HG03097 (cell line): ENCODE results near the gene SBNO1.
A peak's percentile ranks its signal among the peaks of the same experiment; 100 is the strongest.
"Not testable (repeated sequence)": the region's sequence is repeated elsewhere in the genome, so short reads cannot be mapped to it uniquely, and the experiment has no call there.

Experiments
- ATAC-seq: cut with Tn5 transposase; IDR thresholded peaks from one replicate; pipeline ENCODE4 v1.9.1; 2021; ENCODE audit not compliant: unreplicated experiment, low FRiP score

The SBNO1 gene

GRCh38 chr12:123389560-123390351 lies 25.1 kb upstream of the SBNO1 start:
- peak; percentile 12 for ATAC-seq

DNA sequence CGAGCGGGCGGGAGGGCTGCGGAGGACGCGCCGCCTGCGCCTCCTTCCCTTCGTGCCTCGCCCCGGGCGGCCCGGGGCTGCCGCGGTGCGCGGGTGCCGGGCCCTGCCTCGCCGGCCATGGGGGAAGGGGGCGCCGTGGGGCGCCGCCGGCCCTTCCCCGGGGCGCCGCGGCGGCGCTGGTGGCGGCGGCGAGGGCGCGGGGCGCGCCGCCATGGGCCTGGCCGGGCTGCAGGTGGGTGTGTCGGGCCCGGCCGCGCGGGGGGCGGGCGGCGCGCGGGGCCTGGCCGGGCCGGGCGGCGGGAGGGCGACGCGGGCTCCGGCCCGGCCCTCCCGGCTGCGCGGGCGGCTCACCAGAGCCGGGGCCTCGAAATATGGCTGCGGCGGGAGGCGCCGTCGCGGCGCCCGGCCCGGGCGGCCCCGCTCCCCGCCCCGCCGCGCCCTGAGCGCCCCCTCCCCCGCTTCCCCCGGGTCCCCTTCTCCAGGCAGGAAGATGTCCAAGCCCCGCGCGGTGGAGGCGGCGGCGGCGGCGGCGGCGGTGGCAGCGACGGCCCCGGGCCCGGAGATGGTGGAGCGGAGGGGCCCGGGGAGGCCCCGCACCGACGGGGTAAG lies 24.4 kb upstream of the SBNO1 start:
- ATAC-seq, result peak; percentile 10

DNA sequence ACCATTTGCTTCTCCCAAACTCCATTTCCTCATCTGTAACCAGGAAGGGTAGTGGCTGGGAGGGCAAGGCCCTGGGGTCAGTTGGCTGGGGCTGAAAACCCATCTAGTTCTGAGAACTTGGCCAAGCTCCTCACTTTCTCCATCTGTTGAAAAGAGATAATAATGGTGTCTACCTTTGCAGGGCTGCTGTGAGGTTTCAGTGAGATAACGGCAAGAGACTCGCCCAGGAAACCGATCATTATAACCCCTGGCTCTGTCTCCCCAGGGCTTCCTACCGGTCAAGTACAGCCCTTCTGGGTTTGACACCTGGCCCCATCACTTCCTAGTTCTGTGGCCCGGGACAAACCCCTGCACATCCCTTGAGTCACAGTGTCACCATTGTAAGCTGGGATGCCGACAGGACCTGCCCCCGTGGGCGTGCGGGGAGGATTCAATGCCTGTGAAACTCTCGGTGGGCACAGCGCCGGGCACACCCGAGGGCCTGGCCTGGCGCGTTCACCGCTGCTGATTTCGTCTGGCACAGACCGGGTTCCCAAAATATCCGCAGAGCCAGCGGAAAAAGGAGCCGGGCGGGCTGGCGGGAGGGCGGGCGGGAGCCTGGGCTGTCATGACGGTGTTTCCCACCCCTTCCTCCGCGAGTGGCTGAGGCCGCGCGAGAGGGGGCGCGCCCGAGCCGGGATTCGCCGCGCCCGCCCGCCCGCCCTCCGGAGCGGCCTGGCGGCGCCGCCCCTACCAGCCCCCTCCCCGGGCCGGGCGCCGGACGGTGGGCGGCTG lies 23.7 kb upstream of the SBNO1 start:
- peak; percentile 32 for ATAC-seq

DNA sequence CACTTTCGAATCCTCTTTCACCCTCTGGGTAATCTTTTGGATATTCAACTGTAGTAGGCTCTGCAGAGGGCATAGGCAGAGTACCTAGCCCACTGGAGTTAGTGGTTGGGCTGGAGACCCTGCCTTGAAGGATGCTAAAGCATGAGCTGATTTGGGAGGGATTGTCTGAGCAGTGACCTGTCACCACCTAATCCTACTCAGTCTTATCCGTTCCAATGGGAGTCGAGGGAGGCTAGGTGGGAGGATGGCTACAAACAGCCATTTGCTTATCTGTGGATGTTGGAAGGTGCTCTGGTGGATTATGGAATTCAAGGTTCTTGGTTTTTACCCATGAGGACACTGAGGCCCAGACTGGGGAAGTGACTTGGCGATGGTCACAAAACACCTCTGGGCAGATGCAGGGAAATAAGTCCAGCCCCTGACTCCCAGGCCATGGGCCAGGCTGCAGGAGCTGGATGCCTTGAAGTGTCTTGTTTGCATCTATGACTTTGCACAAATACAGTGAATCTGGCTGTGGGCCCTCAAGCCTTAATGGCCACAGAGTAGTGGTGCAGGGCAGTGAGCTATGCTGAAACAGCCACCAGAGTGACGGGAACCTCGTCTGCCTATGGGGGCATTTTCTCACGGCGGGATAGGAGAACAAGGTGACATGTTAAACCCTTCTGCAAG lies 23.0 kb upstream of the SBNO1 start:
- ATAC-seq, result no peak

DNA sequence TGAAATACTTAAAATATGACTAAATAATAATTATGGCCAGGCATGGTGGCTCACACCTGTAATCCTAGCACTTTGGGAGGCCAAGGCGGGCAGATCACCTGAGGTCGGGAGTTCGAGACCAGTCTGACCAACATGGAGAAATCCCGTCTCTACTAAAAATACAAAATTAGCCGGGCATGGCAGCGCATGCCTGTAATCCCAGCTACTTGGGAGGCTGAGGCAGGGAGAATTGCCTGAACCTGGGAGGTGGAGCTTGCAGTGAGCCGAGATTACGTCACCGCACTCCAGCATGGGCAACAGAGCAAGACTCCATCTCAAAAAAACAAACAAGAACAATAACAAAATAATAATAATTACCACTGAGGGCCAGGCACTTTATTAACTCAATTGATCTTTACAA lies 20.9 kb upstream of the SBNO1 start:
- ATAC-seq, result not testable (repeated sequence)

DNA sequence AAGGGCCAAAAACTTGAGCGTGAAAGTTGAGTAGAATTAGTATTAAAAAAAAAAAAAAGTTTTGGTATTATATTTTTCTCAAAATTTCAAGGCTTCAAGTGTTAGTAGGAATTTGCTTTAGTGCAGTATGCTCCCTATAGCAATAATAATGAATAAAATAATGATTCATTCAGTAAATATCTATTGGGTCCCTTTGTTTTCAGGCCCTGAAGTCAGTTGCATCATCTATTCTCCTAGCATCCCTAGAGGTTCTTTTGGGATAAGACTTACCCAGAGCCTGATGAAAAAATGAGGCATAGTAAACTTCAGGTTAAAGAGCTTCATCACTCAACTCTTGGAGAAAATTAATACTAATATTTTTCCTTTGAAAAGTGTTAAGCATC lies 20.3 kb upstream of the SBNO1 start:
- ATAC-seq, result no peak

DNA sequence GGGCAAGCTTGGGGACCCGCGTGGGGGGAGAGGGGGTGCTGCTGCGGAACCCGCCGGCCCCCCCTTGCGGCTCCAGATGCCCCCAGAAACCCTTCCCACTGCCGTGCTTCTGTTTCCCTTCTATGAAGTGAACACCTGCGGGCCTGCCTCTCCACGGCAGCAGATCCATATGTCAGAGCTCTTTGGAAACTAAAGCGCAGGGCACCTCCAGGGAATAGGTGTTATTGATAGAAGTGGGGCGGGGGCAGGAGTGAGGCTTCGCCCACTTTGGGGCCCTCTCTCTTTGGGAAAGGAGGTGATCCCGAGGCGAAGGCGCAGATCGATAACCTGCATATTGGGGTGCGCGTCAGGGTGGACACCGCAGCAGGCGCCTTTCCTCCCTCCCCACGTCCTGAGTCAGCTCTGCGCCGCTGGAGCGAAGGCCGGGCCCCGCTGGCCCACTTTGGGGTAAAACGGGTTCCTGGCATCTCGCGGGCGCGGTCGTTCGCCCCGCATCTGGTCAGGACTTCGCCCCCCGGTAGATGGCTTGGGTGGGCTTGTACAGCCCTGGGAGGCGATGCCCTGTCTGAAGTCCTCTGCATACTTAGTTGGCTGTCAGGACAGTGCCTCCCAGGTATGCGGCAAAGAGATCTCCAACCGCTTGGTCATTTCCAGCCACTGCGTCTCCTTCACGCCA lies 19.8 kb upstream of the SBNO1 start:
- no peak for ATAC-seq

GRCh38 chr12:123382684-123383083 lies 18.0 kb upstream of the SBNO1 start:
- ATAC-seq, result no peak

- ATAC-seq, result no peak
These were observed 14.7 kb upstream of the SBNO1 start for GRCh38 chr12:123379391-123379790.

- not testable (repeated sequence) for ATAC-seq
These were observed 7.8 kb upstream of the SBNO1 start for GRCh38 chr12:123372415-123372814.

- ATAC-seq, result not testable (repeated sequence)
These were observed 7.2 kb upstream of the SBNO1 start for GRCh38 chr12:123371667-123372368.

GRCh38 chr12:123369229-123369628 lies 4.6 kb upstream of the SBNO1 start:
- no peak for ATAC-seq

GRCh38 chr12:123368431-123368830 lies 3.8 kb upstream of the SBNO1 start:
- ATAC-seq, result not testable (repeated sequence)

DNA sequence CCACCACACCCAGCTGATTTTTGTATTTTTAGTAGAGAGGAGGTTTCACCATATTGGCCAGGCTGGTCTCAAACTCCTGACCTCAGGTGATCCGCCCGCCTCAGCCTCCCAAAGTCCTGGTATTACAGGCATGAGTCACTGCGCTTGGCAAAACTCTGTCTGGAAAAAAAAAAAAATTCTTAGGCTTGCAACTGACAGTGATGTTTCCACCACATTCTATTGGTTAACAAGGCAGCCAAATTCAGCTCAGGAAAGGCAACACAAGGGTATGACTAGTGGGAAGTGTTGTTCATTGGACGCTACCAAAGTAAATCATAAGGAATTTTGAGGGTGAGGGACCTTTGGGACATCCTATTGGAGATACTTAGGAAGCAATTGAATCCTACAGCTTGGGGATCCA lies 2.9 kb upstream of the SBNO1 start:
- ATAC-seq, result no peak

DNA sequence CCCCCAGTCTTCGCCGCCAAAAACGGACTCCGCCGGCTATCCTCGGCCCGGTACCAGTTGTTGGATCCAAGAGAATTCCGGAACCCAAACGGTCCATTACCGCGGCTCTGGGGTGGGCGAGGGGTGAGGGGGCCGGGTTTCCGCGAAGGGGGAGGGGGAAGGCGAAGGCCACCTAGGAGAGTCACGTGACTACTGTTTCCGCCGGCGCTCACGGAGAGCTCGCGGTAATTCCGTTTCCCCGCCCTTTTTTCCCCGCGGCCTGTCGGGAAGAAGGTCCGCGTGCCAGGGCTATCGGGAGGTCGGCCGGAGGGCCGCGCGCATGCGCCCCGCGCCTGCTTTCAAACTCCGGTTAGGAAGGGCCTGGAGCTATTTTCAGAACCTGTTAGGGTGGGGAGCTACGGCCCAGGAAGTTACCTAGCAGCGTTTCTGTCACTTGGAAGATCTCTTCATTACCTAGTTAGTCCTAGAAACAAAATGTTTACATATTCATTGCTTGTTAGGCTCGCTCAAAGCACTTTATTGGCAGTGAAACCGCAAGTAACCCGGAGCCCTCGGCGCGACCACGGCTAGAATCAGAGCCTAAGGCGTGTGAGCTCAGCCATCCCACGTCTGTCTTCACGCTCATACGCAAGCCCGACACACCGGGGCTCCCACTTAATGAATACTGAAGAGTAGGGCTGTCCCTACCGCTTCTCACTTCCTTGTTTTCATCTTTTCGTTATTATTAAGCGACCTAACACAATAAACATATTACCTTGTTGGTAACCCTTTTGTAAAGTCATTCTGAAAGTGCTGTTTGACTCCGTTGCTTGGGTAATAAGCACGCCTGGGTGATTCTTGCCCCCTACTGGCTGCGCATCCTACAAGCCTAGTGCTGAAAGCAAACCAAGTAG lies 624 bp upstream of the SBNO1 start:
- ATAC-seq, result peak; percentile 60

DNA sequence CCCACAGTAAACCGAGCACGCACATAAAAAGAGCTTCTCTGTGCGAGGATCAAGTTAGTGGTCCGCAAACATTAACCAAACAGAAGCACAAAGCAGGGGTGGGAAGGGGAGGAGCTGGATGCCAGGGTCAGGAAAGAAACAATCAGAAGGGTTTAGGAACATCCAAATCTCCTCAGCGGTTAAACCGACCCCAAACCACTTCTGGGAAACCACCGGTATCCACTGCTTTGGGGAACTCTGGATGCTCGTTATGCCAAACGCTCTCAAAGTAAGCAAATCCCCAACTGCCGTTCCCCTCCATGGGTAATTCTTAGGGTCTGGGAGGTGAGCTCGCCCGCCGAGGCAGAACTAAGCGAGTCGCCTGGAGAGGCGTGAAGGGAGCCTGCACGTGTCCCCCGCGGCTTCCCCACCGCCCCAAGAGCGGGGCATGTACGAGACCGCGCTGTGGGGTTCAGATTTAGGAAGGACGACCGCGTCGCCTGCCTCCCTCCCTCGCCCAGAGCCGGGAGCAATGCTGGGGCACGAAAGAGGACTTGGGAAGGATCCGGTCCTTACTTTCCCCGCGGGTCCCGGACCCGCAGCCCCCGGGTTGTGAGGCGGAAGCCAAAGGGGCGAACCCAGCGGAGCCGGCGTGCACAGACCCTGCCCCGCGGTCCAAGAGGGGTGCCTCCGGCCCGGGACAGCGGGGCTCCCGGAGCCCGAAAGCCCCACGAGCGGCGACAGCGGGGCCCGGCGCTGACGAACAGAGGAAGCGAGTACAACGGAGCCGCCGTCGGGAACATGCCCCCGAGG lies 711 bp downstream of the SBNO1 start:
- ATAC-seq, result peak; percentile 21

GRCh38 chr12:123363390-123363739 lies 1.3 kb downstream of the SBNO1 start:
- no peak for ATAC-seq

GRCh38 chr12:123358035-123358434 lies 6.6 kb downstream of the SBNO1 start:
- ATAC-seq, result no peak
